T-helper 2 cell treated with Interferon-gamma antibody and Interleukin-4, amounts not matched to agents 5 μg/mL and 100 μg/mL, for 36 hours (primary cell): Measurements from ENCODE around the gene LPIN2.
A peak's percentile ranks its signal among the peaks of the same experiment; 100 is the strongest.

Experiments used
- DNase-seq: peaks from one replicate; pipeline ENCODE4 v3.0.0; 2021; ENCODE audit warnings: low spot score
- H3K27ac Mint-ChIP-seq: one replicate; pipeline ENCODE4 v1.8.0; 2021; ENCODE audit warnings: mild to moderate bottlenecking, mixed read lengths
- H3K27me3 Mint-ChIP-seq: one replicate; pipeline ENCODE4 v1.8.0; 2021; ENCODE audit warnings: low read depth, mixed read lengths
- H3K36me3 Mint-ChIP-seq: one replicate; pipeline ENCODE4 v1.8.0; 2021; ENCODE audit warnings: low read depth, mixed read lengths
- H3K4me1 Mint-ChIP-seq: one replicate; pipeline ENCODE4 v1.8.0; 2021; ENCODE audit warnings: low read depth, mixed read lengths
- H3K4me3 Mint-ChIP-seq: one replicate; pipeline ENCODE4 v1.8.0; 2022; ENCODE audit warnings: mild to moderate bottlenecking, moderate library complexity, mixed read lengths
- H3K9me3 Mint-ChIP-seq: one replicate; pipeline ENCODE4 v1.8.0; 2021; ENCODE audit warnings: mixed read lengths

LPIN2 gene

DNA sequence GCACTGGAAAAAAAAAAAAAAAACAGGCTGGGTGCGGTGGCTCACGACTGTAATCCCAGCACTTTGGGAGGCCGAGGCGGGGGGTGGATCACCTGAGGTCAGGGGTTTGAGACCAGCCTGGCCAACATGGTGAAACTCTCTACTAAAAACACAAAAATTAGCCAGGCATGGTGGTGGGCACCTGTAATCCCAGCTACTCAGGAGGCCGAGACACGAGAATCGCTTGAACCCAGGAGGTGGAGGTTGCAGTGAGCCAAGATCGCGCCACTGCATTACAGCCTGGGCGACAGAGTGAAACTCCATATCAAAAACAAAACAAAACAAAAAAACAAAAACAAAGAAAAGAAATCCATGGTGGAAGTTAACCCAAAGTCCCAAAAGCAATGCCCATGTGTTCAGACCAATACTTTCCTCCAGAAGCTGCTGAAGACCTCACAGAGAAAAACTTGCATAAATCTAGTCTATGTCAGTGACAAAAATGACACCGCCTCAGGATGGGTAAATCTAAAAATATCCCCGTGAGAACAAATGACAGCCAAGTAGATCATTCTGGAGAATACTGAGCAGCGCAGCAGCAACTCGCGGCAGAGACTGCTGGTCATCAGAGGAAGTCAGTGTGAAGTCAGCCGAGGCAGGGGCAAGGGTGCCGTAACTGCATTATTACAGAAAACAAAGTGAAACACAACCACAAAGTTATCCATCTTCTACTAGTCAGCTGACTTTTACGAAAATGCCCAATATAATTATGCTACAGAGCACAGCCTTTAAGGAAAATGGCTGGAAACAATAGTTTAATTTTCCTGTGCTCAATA, 41.0 kb downstream of the LPIN2 start:
- no peaks in the 10 kb centered on the region for H3K27me3 Mint-ChIP-seq
- H3K9me3 Mint-ChIP-seq, result no peaks in the 10 kb centered on the region
- H3K36me3 Mint-ChIP-seq, result peaks cover 39% of the 10 kb centered on the region
- peak overlapping the region; percentile 86 for H3K4me3 Mint-ChIP-seq
- peak; percentile 75 for DNase-seq
- peak overlapping the region; percentile 93 for H3K27ac Mint-ChIP-seq
- H3K4me1 Mint-ChIP-seq, result peaks cover 76% of the 10 kb centered on the region

DNA sequence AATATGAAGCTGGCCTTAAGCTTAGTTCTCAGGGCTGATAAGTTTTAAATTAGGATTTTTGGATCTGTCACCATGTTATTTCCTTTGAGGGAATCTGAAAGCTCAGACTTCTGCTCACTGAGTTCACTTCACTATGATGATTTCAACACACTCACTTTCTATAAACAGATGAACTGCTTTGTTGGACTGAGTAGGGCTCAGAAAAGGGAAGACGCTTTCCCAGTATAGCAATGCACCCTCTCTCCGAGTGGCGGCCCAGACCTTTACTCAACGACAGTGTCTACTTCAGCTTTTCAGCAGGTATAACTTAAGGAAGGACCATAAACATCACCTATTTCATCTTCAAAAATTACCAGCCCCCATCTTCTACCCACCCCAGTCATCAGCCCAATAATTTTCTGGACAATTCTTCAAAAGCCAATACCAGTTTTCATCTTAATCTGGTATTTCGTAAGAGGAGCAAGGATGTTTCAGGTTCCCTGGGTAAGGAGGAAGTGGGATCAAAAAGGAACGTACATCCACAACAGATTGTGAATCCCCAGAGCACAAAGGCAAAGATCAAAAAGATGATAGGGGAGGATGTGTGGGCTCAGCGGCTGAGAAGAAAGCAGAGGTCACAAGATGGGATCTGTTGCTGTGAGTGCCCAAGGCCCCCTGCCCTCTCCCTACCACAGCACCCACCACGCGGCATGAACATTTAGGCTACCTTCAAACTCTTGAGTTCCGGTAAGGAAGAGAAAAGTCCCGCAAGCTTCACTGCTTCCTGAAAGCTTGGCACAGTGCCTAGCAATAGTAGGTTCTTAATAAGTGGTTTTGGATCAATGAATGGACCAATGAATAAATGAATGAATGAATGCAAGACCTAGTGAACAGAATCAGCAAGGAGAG, 41.9 kb downstream of the LPIN2 start:
- no peaks in the 10 kb centered on the region for H3K9me3 Mint-ChIP-seq
- H3K4me3 Mint-ChIP-seq, result peak overlapping the region; percentile 86
- peaks cover 76% of the 10 kb centered on the region for H3K4me1 Mint-ChIP-seq
- H3K27me3 Mint-ChIP-seq, result no peaks in the 10 kb centered on the region
- peak; percentile 63 for DNase-seq
- H3K27ac Mint-ChIP-seq, result peak overlapping the region; percentile 93
- H3K36me3 Mint-ChIP-seq, result peaks cover 40% of the 10 kb centered on the region

GRCh38 chr18:2970344-2970743, 42.6 kb downstream of the LPIN2 start:
- Mint-ChIP-seq H3K36me3 (peaks cover 40% of the 10 kb centered on the region), H3K27ac (peak overlapping the region; percentile 93), H3K4me1 (peaks cover 75% of the 10 kb centered on the region), H3K4me3 (peak overlapping the region; percentile 78), H3K27me3 (no peaks in the 10 kb centered on the region), H3K9me3 (no peaks in the 10 kb centered on the region)
- no peak for DNase-seq

DNA sequence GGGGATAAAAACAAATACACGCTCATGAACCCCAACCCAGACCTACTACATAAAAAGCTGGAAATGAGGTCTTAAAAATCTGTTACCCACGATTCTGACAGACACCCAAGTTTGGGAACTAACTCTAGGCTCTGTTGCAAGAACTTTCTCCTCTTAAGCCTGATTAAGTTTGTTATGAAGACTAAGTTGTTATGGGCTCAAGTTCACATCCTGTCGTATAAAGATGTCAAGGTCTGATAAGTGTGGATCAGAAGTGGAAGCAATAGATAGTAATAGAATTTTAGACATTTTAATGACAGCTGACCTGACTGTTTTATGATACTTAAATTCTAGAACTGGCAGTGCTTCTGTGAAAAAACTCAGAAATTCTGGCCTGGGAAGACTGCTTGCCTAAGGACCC, 43.2 kb downstream of the LPIN2 start:
- Mint-ChIP-seq H3K27me3 (no peaks in the 10 kb centered on the region), H3K36me3 (peaks cover 40% of the 10 kb centered on the region), H3K9me3 (no peaks in the 10 kb centered on the region), H3K27ac (peak overlapping the region; percentile 93), H3K4me1 (peaks cover 75% of the 10 kb centered on the region), H3K4me3 (peak overlapping the region; percentile 78)
- DNase-seq, result no peak

DNA sequence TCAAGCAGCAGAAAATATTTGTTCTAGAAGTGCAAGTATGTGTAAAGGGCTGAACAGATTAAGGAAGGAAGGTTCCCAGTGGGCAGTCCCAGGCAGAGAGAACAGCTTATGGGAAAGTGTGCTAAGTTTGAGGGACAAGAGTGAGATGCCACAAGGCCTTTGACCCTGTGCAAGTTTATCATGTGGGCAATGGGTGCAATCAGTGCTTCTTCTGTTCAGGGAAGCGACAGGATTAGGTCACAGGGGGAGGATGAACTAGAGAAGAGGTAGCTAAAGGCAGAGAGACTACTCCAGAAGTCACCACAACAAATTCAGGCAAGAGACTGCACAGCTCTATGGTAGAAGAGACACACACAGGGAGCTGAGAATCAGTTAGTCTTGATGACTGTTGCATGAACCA, 44.3 kb downstream of the LPIN2 start:
- peak overlapping the region; percentile 78 for H3K4me3 Mint-ChIP-seq
- H3K27me3 Mint-ChIP-seq, result no peaks in the 10 kb centered on the region
- no peaks in the 10 kb centered on the region for H3K9me3 Mint-ChIP-seq
- H3K27ac Mint-ChIP-seq, result peak overlapping the region; percentile 93
- peaks cover 81% of the 10 kb centered on the region for H3K4me1 Mint-ChIP-seq
- DNase-seq, result no peak
- peaks cover 44% of the 10 kb centered on the region for H3K36me3 Mint-ChIP-seq

DNA sequence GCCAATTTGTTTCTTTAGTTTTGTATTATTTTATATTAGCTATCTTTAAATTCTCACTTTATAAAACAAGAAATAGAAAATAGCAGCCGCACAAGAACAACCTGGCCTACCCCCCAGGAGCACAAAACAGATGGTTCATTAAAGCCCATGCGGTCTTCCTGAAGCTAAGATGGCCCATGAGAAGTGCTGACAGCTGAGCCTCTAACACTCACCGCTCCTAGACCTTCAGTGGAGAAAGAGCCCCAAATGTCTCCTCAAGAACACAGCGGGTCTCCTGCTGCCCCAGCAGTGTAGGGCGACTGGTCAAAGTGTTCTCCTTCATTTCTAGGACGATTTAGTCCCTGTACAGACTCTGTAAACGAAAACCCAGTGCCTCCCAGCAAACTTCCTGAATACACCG, 45.1 kb downstream of the LPIN2 start:
- DNase-seq, result no peak
- H3K27me3 Mint-ChIP-seq, result no peaks in the 10 kb centered on the region
- H3K4me1 Mint-ChIP-seq, result peaks cover 82% of the 10 kb centered on the region
- H3K4me3 Mint-ChIP-seq, result peak overlapping the region; percentile 78
- peaks cover 47% of the 10 kb centered on the region for H3K36me3 Mint-ChIP-seq
- peak overlapping the region; percentile 93 for H3K27ac Mint-ChIP-seq
- no peaks in the 10 kb centered on the region for H3K9me3 Mint-ChIP-seq

GRCh38 chr18:2967357-2967756, 45.6 kb downstream of the LPIN2 start:
- DNase-seq, result no peak
- H3K36me3 Mint-ChIP-seq, result peaks cover 48% of the 10 kb centered on the region
- H3K27ac Mint-ChIP-seq, result no peak overlapping the region
- H3K4me1 Mint-ChIP-seq, result peaks cover 83% of the 10 kb centered on the region
- no peak overlapping the region for H3K4me3 Mint-ChIP-seq
- H3K9me3 Mint-ChIP-seq, result no peaks in the 10 kb centered on the region
- H3K27me3 Mint-ChIP-seq, result no peaks in the 10 kb centered on the region

DNA sequence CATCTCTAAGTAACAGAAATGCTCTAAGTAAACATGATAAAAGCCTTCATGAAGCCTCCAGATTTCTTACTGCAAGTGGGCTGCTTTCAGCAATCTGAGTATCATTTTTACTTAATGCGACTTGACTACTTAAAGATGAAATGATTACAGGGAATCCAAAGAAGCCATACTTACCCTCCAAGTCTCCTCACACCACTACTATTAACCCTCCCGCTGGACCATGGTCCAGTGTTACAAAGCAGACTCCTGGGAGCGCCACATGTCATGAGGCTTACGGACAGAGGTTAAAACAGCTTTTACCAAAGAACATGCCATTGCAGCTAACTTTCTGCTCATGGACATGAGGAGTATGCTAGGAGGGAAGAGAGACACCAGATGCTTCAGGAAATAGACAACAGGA, 46.4 kb downstream of the LPIN2 start:
- no peaks in the 10 kb centered on the region for H3K27me3 Mint-ChIP-seq
- peaks cover 45% of the 10 kb centered on the region for H3K36me3 Mint-ChIP-seq
- peaks cover 84% of the 10 kb centered on the region for H3K4me1 Mint-ChIP-seq
- no peak overlapping the region for H3K4me3 Mint-ChIP-seq
- no peaks in the 10 kb centered on the region for H3K9me3 Mint-ChIP-seq
- no peak for DNase-seq
- H3K27ac Mint-ChIP-seq, result peak overlapping the region; percentile 61

DNA sequence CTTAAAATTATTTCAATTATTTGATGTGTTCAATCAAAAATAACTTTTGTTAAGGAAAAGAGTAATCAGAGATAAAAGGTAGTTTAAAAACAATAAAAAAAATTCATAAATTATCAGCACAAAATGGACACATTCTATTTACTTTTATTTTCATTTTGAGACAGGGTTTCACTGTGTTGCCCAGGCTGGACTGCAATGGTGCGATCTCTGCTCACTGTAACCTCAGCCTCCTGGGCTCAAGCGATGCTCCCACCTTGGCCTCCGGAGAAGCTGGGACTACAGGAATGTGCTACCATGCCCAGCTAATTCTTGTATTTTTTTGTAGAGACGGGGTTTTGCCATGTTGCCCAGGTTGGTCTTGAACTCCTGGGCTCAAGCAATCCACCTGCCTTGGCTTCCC, 47.1 kb downstream of the LPIN2 start:
- Mint-ChIP-seq H3K9me3 (no peaks in the 10 kb centered on the region), H3K36me3 (peaks cover 38% of the 10 kb centered on the region), H3K4me1 (peaks cover 84% of the 10 kb centered on the region), H3K27me3 (no peaks in the 10 kb centered on the region), H3K27ac (peak overlapping the region; percentile 85), H3K4me3 (peak overlapping the region; percentile 57)
- no peak for DNase-seq

DNA sequence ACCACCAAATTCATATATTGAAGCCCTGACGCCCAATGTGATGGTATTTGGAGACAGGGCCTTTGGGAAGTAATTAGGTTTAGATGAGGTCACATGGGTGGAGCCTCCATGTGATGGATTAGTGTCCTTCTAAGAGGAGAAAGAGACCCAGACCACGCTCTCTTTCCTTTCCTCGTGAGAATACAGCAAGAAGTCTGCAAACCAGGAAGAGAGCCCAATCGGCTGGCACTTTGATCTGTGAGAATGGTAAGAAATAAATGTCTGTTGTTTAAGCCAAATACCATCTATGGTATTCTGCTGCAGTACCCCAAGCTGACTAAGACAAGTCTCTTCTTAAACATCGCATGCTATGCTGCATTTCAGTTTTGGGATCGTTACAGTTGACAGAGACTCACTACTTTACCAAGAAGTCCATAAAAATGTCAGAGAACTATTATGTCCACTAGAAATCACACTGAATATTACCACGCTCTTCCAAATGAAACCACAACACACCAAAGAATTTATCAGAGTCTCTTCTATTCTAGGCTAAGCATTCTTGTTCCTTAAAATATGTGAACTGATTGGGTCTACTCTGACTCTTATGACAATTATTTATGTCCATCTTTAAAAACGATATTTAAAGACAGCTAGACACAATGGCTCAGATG, 48.5 kb downstream of the LPIN2 start:
- no peak for DNase-seq
- Mint-ChIP-seq H3K27ac (peak overlapping the region; percentile 72), H3K4me3 (peak overlapping the region; percentile 52), H3K27me3 (no peaks in the 10 kb centered on the region), H3K9me3 (no peaks in the 10 kb centered on the region), H3K4me1 (peaks cover 83% of the 10 kb centered on the region), H3K36me3 (peaks cover 38% of the 10 kb centered on the region)
